Esophagus squamous epithelium (tissue), 5 donors: Measurements from ENCODE around the gene ALDH1L1. TPM values are rescaled to one million over a fixed set of nuclear protein-coding genes. Genes with fewer than 3 reads are reported as not detected.

ENCODE experiments used
- DNase-seq: peaks from one replicate; lab custom pipeline; 2025; lab: John Stamatoyannopoulos, UW
- H3K27ac ChIP-seq, 4 donors: fragments of 200-600 bp; sonication (generic); one replicate each; pipeline ENCODE4 v1.5.1; 2016 to 2019; ENCODE audit warnings: mild to moderate bottlenecking in 1 of 4
- H3K27me3 ChIP-seq, 4 donors: fragments of 200-600 bp; sonication (generic); 1 replicate in 3 of 4; 2 replicates in 1 of 4; pipeline versions ENCODE4 v1.5.1 to v1.6.0; 2017 to 2021; ENCODE audit warnings: antibody characterized with exemption in 1 of 4
- H3K36me3 ChIP-seq, 3 donors: fragments of 200-600 bp; sonication (generic); one replicate each; pipeline ENCODE4 v1.5.1; 2016 to 2019
- H3K4me1 ChIP-seq, 3 donors: fragments of 200-600 bp; sonication (generic); one replicate each; pipeline ENCODE4 v1.5.1; 2017 to 2019
- H3K4me3 ChIP-seq, 4 donors: fragments of 200-600 bp; sonication (generic); 1 replicate in 3 of 4; 2 replicates in 1 of 4; pipeline ENCODE4 v1.5.1; 2016 to 2019; ENCODE audit warnings: mild to moderate bottlenecking in 2 of 4, moderate library complexity in 1 of 4
- H3K9me3 ChIP-seq, 3 donors: fragments of 200-600 bp; sonication (generic); one replicate each; pipeline ENCODE4 v1.5.1; 2016 to 2019
- POLR2A ChIP-seq, 4 donors: fragments of 450-650 bp; IDR thresholded peaks; one replicate each; pipeline ENCODE4 v1.6.1; 2017; ENCODE audit warnings: antibody characterized with exemption in 4 of 4, mild to moderate bottlenecking in 4 of 4, moderate library complexity in 3 of 4
- WGBS, 2 donors: methylation state at CpG; one replicate each; pipeline ENCODE4 v1.1.5; 2018; 5-methylcytosine and 5-hydroxymethylcytosine counted together
- intact Hi-C: fragments of 100-400 bp; cut with DNase I; formaldehyde crosslinking; loops from one replicate; pipeline ENCODE4 v1.15.0; 2022
- total RNA-seq, 4 donors: library from RNA; depleted of rRNA; stranded (reverse); fragments of >200 nt; gene quantifications; one replicate each; pipeline ENCODE4 v1.1.0, GENCODE V29; 2016
- TF ChIP-seq, protein P1 (sequence below), 6 experiments: fragments of 450-650 bp in 4 of 6; fragments of 200-600 bp in 2 of 6; sonication (generic) in 2 of 6; IDR thresholded peaks; one replicate each; pipeline ENCODE4 v1.5.1; 2016 to 2019; ENCODE audit warnings: antibody characterized with exemption in 6 of 6, mild to moderate bottlenecking in 4 of 6, moderate library complexity in 4 of 6
- donor health status: DM: yes; HTN: yes; CAD: no.

The ALDH1L1 gene
- total RNA-seq, 4 donors from 2014 or later = 1.6 to 19.3 (median 4.4) TPM

DNA sequence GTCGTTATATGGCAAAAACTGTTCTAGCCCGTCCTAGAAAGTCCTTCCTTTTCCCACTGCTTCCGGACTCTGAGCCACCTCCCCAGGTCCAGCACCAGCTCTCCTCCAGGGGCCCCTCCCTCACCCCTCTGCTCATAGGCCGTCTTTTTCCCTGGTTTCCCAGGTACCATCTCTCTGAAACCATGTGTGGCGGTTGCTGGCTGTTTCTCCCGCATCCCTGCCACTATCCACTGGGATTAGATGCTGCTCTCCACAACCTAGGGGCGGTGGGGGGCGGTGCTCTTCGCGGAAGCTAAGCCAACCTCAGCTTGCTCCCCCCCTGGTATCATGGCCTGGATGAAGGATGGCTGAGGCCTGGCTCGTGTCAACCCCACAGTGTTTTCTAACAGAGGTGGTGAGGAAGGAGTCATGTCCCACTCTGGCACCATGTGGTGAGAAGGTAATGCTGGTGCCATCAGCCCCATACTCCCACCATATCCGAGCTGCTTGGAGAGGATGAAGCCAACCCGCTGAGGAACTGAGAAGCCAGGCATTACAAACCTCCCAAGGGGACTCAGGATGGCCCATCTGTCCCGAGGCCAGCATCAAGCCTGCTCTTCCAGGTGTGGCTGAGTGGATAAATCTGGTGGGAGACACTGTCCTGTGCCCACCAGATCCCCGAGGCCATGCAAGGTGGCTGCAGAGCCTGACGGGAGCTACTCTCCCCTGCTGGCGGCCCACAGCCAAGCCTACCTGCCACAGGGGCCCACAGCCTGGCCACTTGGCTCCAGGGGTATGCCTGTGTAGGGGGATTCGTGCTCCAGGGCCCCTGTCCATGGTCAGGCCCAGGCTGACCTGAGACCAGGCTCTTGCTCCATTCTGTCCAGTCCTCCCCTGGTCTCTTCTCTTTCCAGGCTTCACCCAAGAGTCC lies 68.6 kb downstream of the ALDH1L1 start:
- intact Hi-C loops = no loop called here
- no peak for TF ChIP-seq POLR2A (IDR thresholded peaks at IDR 0.05)
- TF ChIP-seq, protein P1, sequence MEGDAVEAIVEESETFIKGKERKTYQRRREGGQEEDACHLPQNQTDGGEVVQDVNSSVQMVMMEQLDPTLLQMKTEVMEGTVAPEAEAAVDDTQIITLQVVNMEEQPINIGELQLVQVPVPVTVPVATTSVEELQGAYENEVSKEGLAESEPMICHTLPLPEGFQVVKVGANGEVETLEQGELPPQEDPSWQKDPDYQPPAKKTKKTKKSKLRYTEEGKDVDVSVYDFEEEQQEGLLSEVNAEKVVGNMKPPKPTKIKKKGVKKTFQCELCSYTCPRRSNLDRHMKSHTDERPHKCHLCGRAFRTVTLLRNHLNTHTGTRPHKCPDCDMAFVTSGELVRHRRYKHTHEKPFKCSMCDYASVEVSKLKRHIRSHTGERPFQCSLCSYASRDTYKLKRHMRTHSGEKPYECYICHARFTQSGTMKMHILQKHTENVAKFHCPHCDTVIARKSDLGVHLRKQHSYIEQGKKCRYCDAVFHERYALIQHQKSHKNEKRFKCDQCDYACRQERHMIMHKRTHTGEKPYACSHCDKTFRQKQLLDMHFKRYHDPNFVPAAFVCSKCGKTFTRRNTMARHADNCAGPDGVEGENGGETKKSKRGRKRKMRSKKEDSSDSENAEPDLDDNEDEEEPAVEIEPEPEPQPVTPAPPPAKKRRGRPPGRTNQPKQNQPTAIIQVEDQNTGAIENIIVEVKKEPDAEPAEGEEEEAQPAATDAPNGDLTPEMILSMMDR (IDR thresholded peaks at IDR 0.05) = no peak
- no peak for DNase-seq
- Histone ChIP-seq H3K4me3 (no peak overlapping the region), H3K27ac (no peak overlapping the region), H3K4me1 (no peaks in the 10 kb centered on the region), H3K36me3 (no peaks in the 10 kb centered on the region), H3K27me3 (no peaks in the 10 kb centered on the region), H3K9me3 (no peaks in the 10 kb centered on the region)
- 80 to 85% methylated on average over 8 to 9 of the region's 18 CpGs for WGBS, 2 donors

DNA sequence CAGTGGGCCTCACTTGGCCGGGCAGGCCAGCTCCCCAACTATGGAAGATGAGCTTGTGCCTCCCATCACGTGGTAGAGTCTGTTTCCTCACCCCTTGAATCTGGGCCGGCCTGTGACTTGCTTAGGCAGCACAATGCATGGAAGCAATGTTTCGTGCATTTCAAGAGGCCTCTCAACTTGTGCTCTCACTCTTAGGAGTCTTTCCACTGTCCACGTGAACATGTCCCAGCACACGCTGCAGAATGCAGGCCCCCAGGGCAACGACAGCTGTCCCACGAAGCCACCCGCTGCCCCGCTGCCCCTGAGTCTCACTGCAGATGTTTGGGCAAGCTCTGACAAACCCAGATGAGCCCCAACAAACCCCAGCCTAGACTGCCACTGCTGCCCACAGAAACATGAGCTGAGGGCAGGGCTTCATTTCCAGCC lies 69.2 kb downstream of the ALDH1L1 start:
- no peak overlapping the region for H3K4me3 ChIP-seq
- no peaks in the 10 kb centered on the region for H3K4me1 ChIP-seq
- no peak for DNase-seq
- H3K36me3 ChIP-seq = no peaks in the 10 kb centered on the region
- H3K27ac ChIP-seq = no peak overlapping the region
- H3K27me3 ChIP-seq = no peaks in the 10 kb centered on the region
- WGBS, 2 donors = 63 to 70% methylated on average over 5 to 9 of the region's 10 CpGs
- intact Hi-C loops = no loop called here
- TF ChIP-seq POLR2A (IDR thresholded peaks at IDR 0.05) = no peak
- TF ChIP-seq, protein P1 (IDR thresholded peaks at IDR 0.05) = no peak
- no peaks in the 10 kb centered on the region for H3K9me3 ChIP-seq

DNA sequence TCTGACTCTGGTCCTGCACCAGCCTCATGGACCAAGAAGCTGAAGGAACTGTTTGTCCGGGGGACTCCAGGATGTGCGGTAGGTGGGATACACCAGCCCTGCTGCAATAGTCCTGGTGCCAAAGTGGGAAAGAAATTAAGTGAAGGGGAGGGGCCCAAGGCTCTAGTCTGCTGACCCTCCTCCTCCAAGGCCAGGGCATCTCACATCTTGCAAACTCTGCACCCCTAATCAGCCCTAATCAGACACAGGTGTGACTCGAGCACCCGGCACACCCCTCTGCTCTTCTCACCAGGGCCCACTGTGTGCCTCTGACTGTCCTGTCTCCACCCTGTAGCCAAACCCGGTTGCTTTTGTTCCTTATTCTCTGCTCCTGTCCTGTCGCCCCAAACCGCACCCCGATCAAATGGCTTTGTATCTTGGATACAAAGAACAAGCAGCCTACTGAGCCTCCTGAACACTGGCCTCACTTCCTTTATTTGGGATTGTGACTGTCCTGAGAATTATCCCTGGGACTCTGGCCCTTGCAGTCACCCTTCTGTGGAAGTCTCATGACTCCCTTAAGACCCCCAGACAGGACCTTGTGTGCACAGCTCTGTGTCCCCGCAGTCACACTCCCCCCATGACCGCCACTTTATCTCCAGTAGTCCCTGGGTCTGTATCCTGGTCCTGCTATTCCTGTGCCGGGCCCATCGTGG lies 69.8 kb downstream of the ALDH1L1 start:
- Histone ChIP-seq H3K27me3 (no peaks in the 10 kb centered on the region), H3K27ac (no peak overlapping the region), H3K36me3 (no peaks in the 10 kb centered on the region), H3K4me3 (no peak overlapping the region), H3K4me1 (no peaks in the 10 kb centered on the region), H3K9me3 (no peaks in the 10 kb centered on the region)
- intact Hi-C loops = no loop called here
- TF ChIP-seq POLR2A (IDR thresholded peaks at IDR 0.05) = no peak
- TF ChIP-seq, protein P1 (IDR thresholded peaks at IDR 0.05) = no peak
- no peak for DNase-seq
- 87 to 89% methylated on average over 10 to 12 of the region's 12 CpGs for WGBS, 2 donors

DNA sequence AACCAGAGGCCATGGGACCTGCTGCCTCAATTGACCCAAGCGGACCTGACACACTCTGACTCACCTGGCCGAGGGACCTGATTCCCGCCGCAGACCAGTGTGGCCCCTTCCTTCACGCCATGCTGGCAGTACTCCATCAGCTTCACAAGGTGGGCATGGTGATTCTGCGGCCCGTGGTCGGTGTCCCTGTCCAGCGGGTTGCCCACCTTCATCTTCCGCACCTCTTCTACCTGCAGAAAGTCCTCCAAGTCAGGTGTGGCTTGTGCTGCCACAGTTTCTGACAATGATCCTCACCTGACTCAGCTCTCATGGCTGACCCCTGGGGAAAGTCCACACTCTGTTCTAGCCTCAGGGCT lies 70.5 kb downstream of the ALDH1L1 start:
- TF ChIP-seq POLR2A (IDR thresholded peaks at IDR 0.05) = no peak
- TF ChIP-seq, protein P1 (IDR thresholded peaks at IDR 0.05) = no peak
- Histone ChIP-seq H3K27me3 (no peaks in the 10 kb centered on the region), H3K27ac (no peak overlapping the region), H3K4me1 (no peaks in the 10 kb centered on the region), H3K9me3 (no peaks in the 10 kb centered on the region), H3K4me3 (no peak overlapping the region), H3K36me3 (no peaks in the 10 kb centered on the region)
- WGBS, 2 donors = 85 to 94% methylated on average over 6 to 10 of the region's 10 CpGs
- intact Hi-C loops = no loop called here
- no peak for DNase-seq
